Dedifferentiated amniotic fluid mesenchymal stem cell (primary cell): ENCODE measurements around the gene GRID1.
"Not testable (repeated sequence)": the region's sequence is repeated elsewhere in the genome, so short reads cannot be mapped to it uniquely, and the experiment has no call there.

Experiments used
- DNase-seq: peaks from one replicate; pipeline ENCODE4 v3.0.0-alpha.2; 2016; ENCODE audit errors: extremely low spot score

Gene GRID1

DNA sequence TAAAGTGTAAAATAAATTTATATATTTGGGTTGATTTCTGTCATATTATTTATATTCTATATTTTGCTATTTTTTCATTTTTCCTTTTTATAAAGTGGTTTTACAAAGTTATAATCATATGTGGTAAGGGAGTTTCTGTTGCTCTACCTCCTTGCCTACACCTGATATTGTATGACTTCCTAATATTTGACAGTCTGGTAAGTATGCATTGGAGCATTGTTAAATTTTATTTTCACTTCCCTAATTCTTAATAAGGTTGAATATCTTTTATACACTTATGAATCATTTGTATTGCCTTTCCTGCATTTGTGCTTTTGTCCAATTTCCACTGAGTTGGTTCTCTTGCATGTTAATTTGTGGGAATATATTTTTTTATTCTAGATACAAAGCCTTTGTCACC lies 492.4 kb downstream of the GRID1 start:
- DNase-seq, result no peak

- no peak for DNase-seq
Observed at GRCh38 chr10:85873063-85873462, 493.5 kb downstream of the GRID1 start.

- DNase-seq, result no peak
Observed at GRCh38 chr10:85868627-85869499, 497.7 kb downstream of the GRID1 start.

GRCh38 chr10:85864868-85865526 lies 501.6 kb downstream of the GRID1 start:
- no peak for DNase-seq

GRCh38 chr10:85864173-85864549 lies 502.4 kb downstream of the GRID1 start:
- no peak for DNase-seq

GRCh38 chr10:85863301-85864172 lies 503.1 kb downstream of the GRID1 start:
- no peak for DNase-seq

DNA sequence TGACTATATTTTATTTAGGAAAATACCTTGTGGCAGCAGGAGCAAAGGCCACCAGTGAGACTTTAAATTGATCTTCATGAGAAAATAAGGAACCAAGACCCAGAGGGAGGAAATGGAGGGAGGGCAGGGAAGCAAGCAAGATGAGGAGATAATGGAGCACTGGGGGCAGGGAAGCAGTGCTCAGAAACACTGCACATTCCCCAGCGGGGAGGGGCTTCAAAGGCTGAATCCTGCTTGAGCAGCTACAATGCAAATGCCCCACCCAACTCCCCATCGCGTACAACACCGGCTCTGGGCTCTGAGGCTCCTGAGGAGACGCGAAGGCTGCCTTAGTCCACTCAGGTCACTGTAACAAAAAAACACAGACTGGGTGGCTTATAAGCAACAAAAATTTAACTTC lies 503.8 kb downstream of the GRID1 start:
- DNase-seq, result no peak

DNA sequence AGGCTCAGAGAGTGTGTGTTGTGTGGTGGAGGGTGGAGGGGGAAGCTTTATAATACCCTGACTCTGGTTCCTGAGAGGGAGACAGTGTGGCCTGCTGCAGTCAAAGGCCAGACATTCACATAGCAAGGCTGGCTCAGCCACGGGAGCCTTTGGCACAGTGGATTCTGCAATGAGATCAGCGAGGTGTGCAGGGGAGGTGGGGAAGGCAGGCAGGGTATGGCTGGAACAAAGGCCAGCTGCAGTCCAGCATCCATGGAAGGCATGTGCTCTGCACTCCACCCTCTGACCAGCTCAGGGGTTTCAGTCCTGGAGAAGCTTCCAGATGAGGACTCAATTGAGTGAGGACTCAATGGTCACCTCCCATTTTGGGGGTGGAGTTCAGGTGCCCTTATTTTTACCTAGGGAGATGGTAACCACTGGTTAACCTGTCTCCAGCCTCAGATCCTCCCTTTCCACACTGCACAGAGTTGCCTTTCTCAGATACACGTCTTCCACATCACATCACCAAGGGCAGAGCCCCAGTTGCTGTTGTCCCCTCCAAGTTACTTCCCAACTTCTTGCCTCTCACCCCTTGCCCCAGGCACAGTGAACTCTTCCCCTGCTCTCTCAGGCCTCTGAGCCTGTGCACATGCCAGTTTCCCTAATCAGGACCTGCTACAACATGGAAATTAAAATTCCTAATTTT lies 504.9 kb downstream of the GRID1 start:
- DNase-seq, result no peak

DNA sequence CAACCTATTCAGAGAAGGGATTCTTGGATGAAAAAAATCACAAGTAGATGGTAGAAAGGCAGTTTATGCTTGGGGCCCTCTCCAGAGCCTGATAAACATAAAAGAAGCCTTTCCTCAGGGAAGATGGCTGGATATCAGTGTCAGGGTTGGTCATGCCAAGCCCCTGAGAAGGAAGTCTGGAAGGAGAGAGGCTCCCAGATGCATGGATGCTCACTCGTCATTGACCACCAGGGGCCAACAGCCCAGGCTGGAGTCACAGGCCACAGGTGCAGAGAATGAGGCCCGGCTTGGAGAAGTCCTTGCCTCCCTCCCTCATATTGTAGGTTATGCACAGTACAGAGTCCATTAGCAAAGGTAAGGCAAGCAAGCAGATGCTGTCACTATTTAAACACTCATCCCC lies 506.7 kb downstream of the GRID1 start:
- DNase-seq, result no peak

DNA sequence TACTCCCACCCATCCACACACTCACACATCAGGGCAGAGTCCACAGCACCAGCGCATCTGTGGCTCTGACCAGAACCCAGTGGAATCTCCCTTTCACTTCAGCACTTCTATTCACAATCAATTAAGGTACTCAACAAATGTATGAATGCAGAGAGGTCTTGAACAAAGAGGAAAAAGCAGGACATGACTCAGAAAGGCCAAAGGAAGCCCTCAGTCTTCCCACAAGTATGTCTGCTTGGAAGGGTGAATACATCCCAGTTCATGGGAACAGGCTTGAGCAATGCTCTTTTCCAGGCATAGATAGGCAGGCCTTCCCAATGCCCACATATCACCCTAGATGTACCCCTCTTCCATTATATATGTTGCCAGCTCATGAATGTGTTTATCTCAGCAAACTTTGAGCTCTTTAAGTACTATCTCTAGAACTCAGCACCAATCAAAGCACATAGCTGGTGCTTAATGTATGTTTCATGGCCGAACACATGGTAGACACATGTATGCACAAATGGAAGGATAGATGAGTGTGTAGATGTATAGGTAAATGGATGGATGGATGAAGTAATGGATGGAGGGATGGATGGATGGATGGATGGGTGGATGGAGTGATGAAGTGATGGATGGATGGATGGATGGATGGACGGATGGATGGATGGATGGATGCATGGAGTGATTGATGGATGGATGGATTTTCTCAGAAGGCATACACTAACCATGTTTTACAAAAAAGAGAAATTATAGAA lies 507.6 kb downstream of the GRID1 start:
- DNase-seq, result no peak

DNA sequence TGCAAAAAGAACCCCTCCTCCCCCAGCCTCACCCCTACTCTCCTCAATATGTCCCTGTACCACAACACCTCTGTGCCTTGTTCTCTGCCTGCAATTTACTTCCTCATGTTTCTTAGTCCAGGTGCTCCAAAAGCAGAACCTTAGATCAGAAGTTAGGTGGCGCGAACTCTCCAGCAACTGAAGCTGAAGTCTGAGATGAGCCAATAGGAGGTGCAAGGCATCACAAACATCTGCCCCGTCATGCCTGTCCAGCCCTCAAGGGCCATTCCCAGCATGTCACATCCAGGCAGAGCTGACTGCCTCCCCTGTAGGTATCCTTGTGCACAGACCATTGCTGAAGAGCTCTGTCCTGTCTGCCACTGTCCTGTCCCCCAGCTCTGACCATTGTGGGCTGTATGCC lies 508.8 kb downstream of the GRID1 start:
- no peak for DNase-seq

DNA sequence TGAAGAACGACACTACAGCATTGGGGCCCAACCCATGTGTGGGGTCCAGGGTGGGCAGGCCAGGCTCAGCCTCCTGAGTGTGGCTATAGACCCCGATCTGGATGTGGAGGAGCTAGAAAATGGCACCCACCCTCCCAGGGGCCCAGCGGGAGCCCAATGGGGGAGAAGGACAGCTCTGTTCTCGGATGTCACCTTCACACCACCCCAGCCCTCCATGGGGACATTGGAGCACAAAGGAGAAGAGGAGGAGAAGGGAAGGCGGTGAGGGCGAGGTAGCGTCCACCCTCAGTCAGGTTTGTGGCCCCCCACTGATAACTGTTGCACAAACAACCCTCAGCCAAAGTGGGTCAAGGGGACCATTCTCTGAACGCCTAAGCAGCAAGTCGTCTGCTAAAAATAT lies 509.3 kb downstream of the GRID1 start:
- DNase-seq, result no peak

- no peak for DNase-seq
Observed at GRCh38 chr10:85851934-85852333, 514.7 kb downstream of the GRID1 start.

- no peak for DNase-seq
Observed at GRCh38 chr10:85851325-85851724, 515.3 kb downstream of the GRID1 start.

- DNase-seq, result no peak
Observed at GRCh38 chr10:85850736-85851135, 515.9 kb downstream of the GRID1 start.

GRCh38 chr10:85849315-85849714 lies 517.3 kb downstream of the GRID1 start:
- no peak for DNase-seq

DNA sequence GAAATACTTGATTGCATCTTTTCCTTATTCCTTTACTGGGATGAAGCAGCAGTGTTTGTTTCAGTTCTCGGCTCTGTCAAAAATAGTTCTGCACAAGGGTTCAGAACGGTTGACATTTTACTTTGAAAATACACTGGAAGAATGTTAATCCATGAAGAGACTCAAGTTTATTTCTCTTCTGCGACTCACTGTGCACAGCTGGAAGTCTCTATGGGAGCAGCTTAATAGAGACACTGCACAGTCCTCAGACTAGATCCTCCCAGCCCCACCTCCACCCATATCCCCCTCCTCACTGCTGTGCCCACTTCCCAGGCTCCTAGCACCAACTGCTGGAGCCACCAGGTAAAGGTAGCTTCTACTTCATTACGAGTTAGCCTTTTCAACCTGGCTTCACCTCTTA lies 517.8 kb downstream of the GRID1 start:
- DNase-seq, result no peak

- no peak for DNase-seq
Observed at GRCh38 chr10:85847085-85847484, 519.5 kb downstream of the GRID1 start.

DNA sequence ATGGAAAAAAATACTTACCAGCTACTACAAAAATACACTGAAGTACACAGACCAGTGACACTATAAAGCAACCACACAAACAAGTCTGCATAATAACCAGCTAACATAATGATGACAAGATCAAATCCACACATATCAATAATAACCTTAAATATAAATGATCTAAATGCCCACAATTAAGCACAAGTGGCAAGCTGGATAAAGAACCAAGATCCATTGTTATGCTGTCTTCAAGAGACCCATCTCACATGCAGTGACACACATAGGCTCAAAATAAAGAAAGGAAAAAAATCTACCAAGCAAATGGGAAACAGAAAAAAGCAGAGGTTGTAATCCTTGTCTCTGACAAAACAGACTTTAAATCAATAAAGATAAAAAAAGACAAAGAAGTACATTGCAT lies 527.9 kb downstream of the GRID1 start:
- DNase-seq, result not testable (repeated sequence)

- DNase-seq, result no peak
Observed at GRCh38 chr10:85832988-85833387, 533.6 kb downstream of the GRID1 start.

GRCh38 chr10:85831422-85831821 lies 535.2 kb downstream of the GRID1 start:
- DNase-seq, result no peak
